ENCODE results near the gene C1QL4. TPM values are rescaled to one million over a fixed set of nuclear protein-coding genes. Genes with fewer than 3 reads are reported as not detected.

The C1QL4 gene
- total RNA-seq, 1 donor from 2014 or later: 0.20 TPM

GRCh38 chr12:49342914-49343731, 6.1 kb upstream of the C1QL4 start:
- Mint-ChIP-seq H3K27ac (no peak overlapping the region), H3K27me3 (ENCODE audit: low read depth) (peaks cover 97% of the 10 kb centered on the region), H3K4me1 (peaks cover 51% of the 10 kb centered on the region), H3K4me3 (peak overlapping the region; percentile 65), H3K36me3 (no peaks in the 10 kb centered on the region), H3K9me3 (no peaks in the 10 kb centered on the region)
- no peak for TF ChIP-seq CTCF (IDR thresholded peaks at IDR 0.05; ENCODE audit: unreplicated experiment)
- peak in 1 of 2 experiments; percentile 52 for DNase-seq (ENCODE audit: low spot score in 2 of 2, unreplicated experiment in 2 of 2)

- peaks cover 98% of the 10 kb centered on the region for H3K27me3 Mint-ChIP-seq (ENCODE audit: low read depth)
- H3K9me3 Mint-ChIP-seq: no peaks in the 10 kb centered on the region
- H3K4me3 Mint-ChIP-seq: peak overlapping the region; percentile 65
- peak; percentile 79 to 88 for DNase-seq (ENCODE audit: low spot score in 2 of 2, unreplicated experiment in 2 of 2)
- TF ChIP-seq CTCF (IDR thresholded peaks at IDR 0.05; ENCODE audit: unreplicated experiment): peak; percentile 91
- H3K4me1 Mint-ChIP-seq: peaks cover 52% of the 10 kb centered on the region
- no peaks in the 10 kb centered on the region for H3K36me3 Mint-ChIP-seq
- H3K27ac Mint-ChIP-seq: no peak overlapping the region
Measured at GRCh38 chr12:49342066-49342913, 5.3 kb upstream of the C1QL4 start.

- TF ChIP-seq CTCF (IDR thresholded peaks at IDR 0.05; ENCODE audit: unreplicated experiment): no peak
- Mint-ChIP-seq H3K27me3 (ENCODE audit: low read depth) (peaks cover 98% of the 10 kb centered on the region), H3K9me3 (no peaks in the 10 kb centered on the region), H3K36me3 (no peaks in the 10 kb centered on the region), H3K4me3 (peak overlapping the region; percentile 61), H3K4me1 (peaks cover 52% of the 10 kb centered on the region), H3K27ac (no peak overlapping the region)
- no peak for DNase-seq (ENCODE audit: low spot score in 2 of 2, unreplicated experiment in 2 of 2)
Measured at GRCh38 chr12:49341777-49342065, 4.7 kb upstream of the C1QL4 start.

- Mint-ChIP-seq H3K9me3 (no peaks in the 10 kb centered on the region), H3K4me3 (no peak overlapping the region), H3K27ac (no peak overlapping the region), H3K4me1 (peaks cover 48% of the 10 kb centered on the region), H3K36me3 (no peaks in the 10 kb centered on the region), H3K27me3 (ENCODE audit: low read depth) (peaks cover 96% of the 10 kb centered on the region)
- no peak for DNase-seq (ENCODE audit: low spot score in 2 of 2, unreplicated experiment in 2 of 2)
- no peak for TF ChIP-seq CTCF (IDR thresholded peaks at IDR 0.05; ENCODE audit: unreplicated experiment)
Measured at GRCh38 chr12:49340971-49341776, 4.2 kb upstream of the C1QL4 start.

GRCh38 chr12:49340095-49340870, 3.3 kb upstream of the C1QL4 start:
- TF ChIP-seq CTCF (IDR thresholded peaks at IDR 0.05; ENCODE audit: unreplicated experiment): no peak
- DNase-seq (ENCODE audit: low spot score in 2 of 2, unreplicated experiment in 2 of 2): no peak
- Mint-ChIP-seq H3K4me3 (no peak overlapping the region), H3K9me3 (no peaks in the 10 kb centered on the region), H3K27me3 (ENCODE audit: low read depth) (peaks cover 94% of the 10 kb centered on the region), H3K4me1 (peaks cover 42% of the 10 kb centered on the region), H3K27ac (no peak overlapping the region), H3K36me3 (no peaks in the 10 kb centered on the region)
